ENCODE measurements around the gene CLEC20A. TPM values are rescaled to one million over a fixed set of nuclear protein-coding genes. Genes with fewer than 3 reads are reported as not detected.

CLEC20A gene
- total and polyA plus RNA-seq, 4 experiments from 2014 or later, result not detected

DNA sequence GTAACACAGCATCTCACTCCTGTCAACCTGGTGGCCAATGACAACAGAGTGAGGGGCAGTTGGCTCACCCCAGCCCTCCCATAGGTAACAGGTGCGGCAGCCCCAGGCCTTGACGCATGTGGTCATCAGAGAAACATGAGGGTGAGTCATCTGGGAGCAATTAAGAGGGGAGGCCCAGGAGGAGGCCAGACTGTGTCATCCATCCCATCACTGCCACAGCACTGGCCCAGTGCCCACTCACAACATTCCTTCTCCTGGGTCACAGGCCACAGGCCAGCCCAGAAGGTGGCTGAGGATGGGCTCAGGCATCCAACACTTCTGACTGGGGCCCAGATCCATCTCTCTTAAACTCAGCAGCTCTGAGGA lies 33.3 kb upstream of the CLEC20A start:
- no peak overlapping the region for H3K27ac Mint-ChIP-seq
- peaks cover 0 to 1% of the 10 kb centered on the region in 2 donors for H3K27me3 Mint-ChIP-seq
- CTCF ChIA-PET (ENCODE audit: partially characterized antibody), result interaction anchor here (4.3 to 4.8 kb wide), 2 partner anchors 11 to 474 kb away, joined by 44 to 55 read pairs; no protein-coding TSS in a partner anchor

DNA sequence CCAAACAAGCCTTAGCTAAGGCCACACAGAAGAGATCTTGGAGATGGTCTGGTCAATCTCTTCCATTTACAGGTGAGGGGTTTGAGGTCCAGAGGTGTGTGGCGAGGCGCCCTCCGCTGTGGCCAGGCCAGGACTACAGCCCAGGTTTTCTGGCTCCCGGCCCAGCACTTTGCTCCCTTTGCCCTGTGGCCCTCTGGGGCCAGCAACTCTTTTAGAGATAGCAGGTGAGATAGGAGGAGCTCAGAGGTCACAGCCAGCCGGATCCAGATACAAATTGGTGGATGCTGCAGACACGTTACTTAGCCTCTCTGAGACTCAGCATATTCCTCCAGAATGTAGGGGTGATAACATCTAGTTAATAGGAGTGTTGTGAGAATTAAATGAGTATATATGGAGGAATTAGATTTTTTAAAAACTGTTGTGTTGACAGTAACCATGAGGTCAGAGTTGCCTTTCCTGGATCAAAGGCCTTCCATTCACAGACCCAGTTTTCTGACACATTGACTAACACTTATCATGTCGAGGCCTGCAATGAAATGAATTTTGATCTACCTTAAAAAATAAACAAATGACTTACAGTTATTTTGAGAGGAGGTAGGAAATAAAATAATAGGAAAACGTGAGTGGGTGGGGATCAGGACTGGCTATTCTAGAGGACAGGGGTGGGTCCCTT lies 32.7 kb upstream of the CLEC20A start:
- Histone ChIP-seq H3K27me3 (ENCODE audit: insufficient read depth, low read length) (no peaks in the 10 kb centered on the region), H3K36me3 (ENCODE audit: insufficient read depth, low read length) (no peaks in the 10 kb centered on the region), H3K4me1 (ENCODE audit: insufficient read depth, low read length) (peaks cover 6% of the 10 kb centered on the region), H3K9me3 (ENCODE audit: control insufficient read depth in 1 of 2, low read length in 2 of 2) (no peaks in the 10 kb centered on the region), H3K27ac (ENCODE audit: low read depth, low read length) (no peak overlapping the region), H3K4me3 (ENCODE audit: low read length in 2 of 2) (no peak overlapping the region)
- intact Hi-C loops (cut with micrococcal nuclease), result loop anchor here (10.0 kb wide), 1 partner anchor 1285 kb away; no protein-coding TSS in a partner anchor
- ChIA-PET CTCF (ENCODE audit: partially characterized antibody) (interaction anchor here (4.3 to 4.8 kb wide), 2 partner anchors 12 to 474 kb away, joined by 44 to 55 read pairs; no protein-coding TSS in a partner anchor), POLR2A (ENCODE audit: partially characterized antibody) (no interaction called here)
- Mint-ChIP-seq H3K4me1 (peaks cover 0 to 6% (median 3%) of the 10 kb centered on the region in 4 donors), H3K27me3 (peaks cover 0 to 1% of the 10 kb centered on the region in 2 donors), H3K4me3 (no peak overlapping the region), H3K36me3 (no peaks in the 10 kb centered on the region), H3K9me3 (no peaks in the 10 kb centered on the region), H3K27ac (no peak overlapping the region)
- DNase-seq, result no peak

More for the DNA sequence above, 33.3 kb upstream of the CLEC20A start:
- intact Hi-C loops (cut with micrococcal nuclease), result loop anchor here (10.0 kb wide), 1 partner anchor 1285 kb away; no protein-coding TSS in a partner anchor
- Mint-ChIP-seq H3K4me3 (no peak overlapping the region), H3K36me3 (no peaks in the 10 kb centered on the region), H3K9me3 (no peaks in the 10 kb centered on the region), H3K4me1 (peaks cover 0 to 6% (median 3%) of the 10 kb centered on the region in 4 donors)
- DNase-seq, result no peak
- H3K27me3 ChIP-seq (ENCODE audit: insufficient read depth, low read length), result no peaks in the 10 kb centered on the region
- H3K4me1 ChIP-seq (ENCODE audit: insufficient read depth, low read length), result peaks cover 6% of the 10 kb centered on the region
- H3K9me3 ChIP-seq (ENCODE audit: control insufficient read depth in 1 of 2, low read length in 2 of 2), result no peaks in the 10 kb centered on the region
- no peak overlapping the region for H3K27ac ChIP-seq (ENCODE audit: low read depth, low read length)
- no peaks in the 10 kb centered on the region for H3K36me3 ChIP-seq (ENCODE audit: insufficient read depth, low read length)
- no peak overlapping the region for H3K4me3 ChIP-seq (ENCODE audit: low read length in 2 of 2)
- POLR2A ChIA-PET (ENCODE audit: partially characterized antibody), result no interaction called here

- H3K4me1 Mint-ChIP-seq, result peaks cover 0 to 6% (median 3%) of the 10 kb centered on the region in 4 donors
- H3K4me1 ChIP-seq (ENCODE audit: insufficient read depth, low read length), result peaks cover 6% of the 10 kb centered on the region
- ChIA-PET POLR2A (ENCODE audit: partially characterized antibody) (no interaction called here), CTCF (ENCODE audit: partially characterized antibody) (interaction anchor here (1.6 kb wide), 1 partner anchor 17 kb away, joined by 4 read pairs; no protein-coding TSS in a partner anchor)
- H3K27ac Mint-ChIP-seq, result no peak overlapping the region
- no peaks in the 10 kb centered on the region for H3K27me3 ChIP-seq (ENCODE audit: insufficient read depth, low read length)
- peaks cover 0 to 1% of the 10 kb centered on the region in 2 donors for H3K27me3 Mint-ChIP-seq
- H3K36me3 Mint-ChIP-seq, result no peaks in the 10 kb centered on the region
- H3K27ac ChIP-seq (ENCODE audit: low read depth, low read length), result no peak overlapping the region
- no peak overlapping the region for H3K4me3 ChIP-seq (ENCODE audit: low read length in 2 of 2)
- no peak for DNase-seq
- no peaks in the 10 kb centered on the region for H3K9me3 ChIP-seq (ENCODE audit: control insufficient read depth in 1 of 2, low read length in 2 of 2)
- no peak overlapping the region for H3K4me3 Mint-ChIP-seq
- H3K36me3 ChIP-seq (ENCODE audit: insufficient read depth, low read length), result no peaks in the 10 kb centered on the region
- intact Hi-C loops (cut with micrococcal nuclease), result no loop called here
- no peaks in the 10 kb centered on the region for H3K9me3 Mint-ChIP-seq
Measured at GRCh38 chr1:178528953-178529335, 32.2 kb upstream of the CLEC20A start.

- CTCF ChIA-PET (ENCODE audit: partially characterized antibody), result interaction anchor here (1.4 to 1.6 kb wide), 2 partner anchors 17 to 27 kb away, joined by 4 read pairs; no protein-coding TSS in a partner anchor
- no peak overlapping the region for H3K4me3 ChIP-seq (ENCODE audit: low read length in 2 of 2)
- no peaks in the 10 kb centered on the region for H3K27me3 ChIP-seq (ENCODE audit: insufficient read depth, low read length)
- H3K27ac Mint-ChIP-seq, result no peak overlapping the region
- no peak overlapping the region for H3K4me3 Mint-ChIP-seq
- no peak for DNase-seq
- POLR2A ChIA-PET (ENCODE audit: partially characterized antibody), result no interaction called here
- peaks cover 6% of the 10 kb centered on the region for H3K4me1 ChIP-seq (ENCODE audit: insufficient read depth, low read length)
- H3K9me3 Mint-ChIP-seq, result no peaks in the 10 kb centered on the region
- peaks cover 0 to 1% of the 10 kb centered on the region in 2 donors for H3K27me3 Mint-ChIP-seq
- intact Hi-C loops (cut with micrococcal nuclease), result no loop called here
- H3K27ac ChIP-seq (ENCODE audit: low read depth, low read length), result no peak overlapping the region
- no peaks in the 10 kb centered on the region for H3K9me3 ChIP-seq (ENCODE audit: control insufficient read depth in 1 of 2, low read length in 2 of 2)
- H3K36me3 Mint-ChIP-seq, result no peaks in the 10 kb centered on the region
- peaks cover 0 to 6% (median 3%) of the 10 kb centered on the region in 4 donors for H3K4me1 Mint-ChIP-seq
- no peaks in the 10 kb centered on the region for H3K36me3 ChIP-seq (ENCODE audit: insufficient read depth, low read length)
Measured at GRCh38 chr1:178528228-178528952, 31.6 kb upstream of the CLEC20A start.

DNA sequence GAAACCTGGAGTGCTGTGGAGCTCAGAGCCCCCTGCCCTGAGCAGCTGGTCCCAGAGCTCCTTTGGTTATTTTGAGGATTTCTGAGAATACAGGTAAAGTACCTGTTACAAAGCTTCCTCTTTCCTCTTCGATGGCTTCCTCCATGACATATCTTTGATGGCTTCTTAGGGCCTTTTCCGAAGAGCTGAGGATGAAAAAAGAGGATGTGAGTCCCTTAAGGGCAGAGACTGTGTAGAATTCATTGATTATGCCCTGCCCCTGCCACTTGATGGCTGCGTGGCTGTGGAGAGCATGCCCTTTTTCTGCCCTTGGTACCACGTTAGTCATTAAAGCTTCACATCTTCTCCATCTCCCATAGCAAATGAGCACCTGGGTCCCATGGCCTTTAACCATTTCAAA lies 30.4 kb upstream of the CLEC20A start:
- Histone ChIP-seq H3K9me3 (ENCODE audit: control insufficient read depth in 1 of 2, low read length in 2 of 2) (no peaks in the 10 kb centered on the region), H3K27me3 (ENCODE audit: insufficient read depth, low read length) (no peaks in the 10 kb centered on the region), H3K4me1 (ENCODE audit: insufficient read depth, low read length) (peaks cover 2% of the 10 kb centered on the region), H3K27ac (ENCODE audit: low read depth, low read length) (no peak overlapping the region), H3K36me3 (ENCODE audit: insufficient read depth, low read length) (no peaks in the 10 kb centered on the region), H3K4me3 (ENCODE audit: low read length in 2 of 2) (no peak overlapping the region)
- Mint-ChIP-seq H3K36me3 (no peaks in the 10 kb centered on the region), H3K9me3 (peaks cover 0 to 1% (median 0%) of the 10 kb centered on the region in 8 donors), H3K4me3 (no peak overlapping the region), H3K27me3 (no peaks in the 10 kb centered on the region), H3K4me1 (peaks cover 0 to 1% (median under 1%) of the 10 kb centered on the region in 4 donors), H3K27ac (no peak overlapping the region)
- ChIA-PET CTCF (ENCODE audit: partially characterized antibody) (interaction anchor here (1.1 to 1.6 kb wide), 7 partner anchors 9 to 476 kb away, joined by 3 to 6 read pairs (median 4); no protein-coding TSS in a partner anchor), POLR2A (ENCODE audit: partially characterized antibody) (no interaction called here)
- intact Hi-C loops (cut with micrococcal nuclease), result no loop called here
- DNase-seq, result no peak

DNA sequence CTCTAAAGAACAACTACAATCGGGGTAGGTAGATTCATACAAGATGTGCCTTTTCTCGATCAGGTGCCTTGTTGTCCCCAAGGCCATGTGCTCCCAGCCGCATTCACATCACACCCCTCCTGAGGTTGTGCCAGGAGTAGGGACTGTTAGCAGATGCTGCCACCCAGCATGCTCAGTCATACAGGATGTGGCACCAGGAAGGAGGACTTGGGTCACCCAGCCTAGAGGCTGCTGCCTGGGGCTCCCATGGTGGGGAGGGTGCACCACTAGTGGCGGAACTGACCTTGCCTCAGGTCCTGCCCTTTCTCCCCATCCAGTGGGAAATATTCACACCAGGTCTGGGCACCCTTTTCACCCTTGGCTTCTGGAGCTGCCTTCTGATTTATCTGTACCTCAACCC lies 24.5 kb upstream of the CLEC20A start:
- ChIA-PET CTCF (ENCODE audit: partially characterized antibody) (no interaction called here), POLR2A (ENCODE audit: partially characterized antibody) (no interaction called here)
- Histone ChIP-seq H3K4me1 (ENCODE audit: insufficient read depth, low read length) (no peaks in the 10 kb centered on the region), H3K4me3 (ENCODE audit: low read length in 2 of 2) (no peak overlapping the region), H3K27ac (ENCODE audit: low read depth, low read length) (no peak overlapping the region), H3K36me3 (ENCODE audit: insufficient read depth, low read length) (no peaks in the 10 kb centered on the region), H3K9me3 (ENCODE audit: control insufficient read depth in 1 of 2, low read length in 2 of 2) (no peaks in the 10 kb centered on the region), H3K27me3 (ENCODE audit: insufficient read depth, low read length) (no peaks in the 10 kb centered on the region)
- H3K27me3 Mint-ChIP-seq, result no peaks in the 10 kb centered on the region
- H3K9me3 Mint-ChIP-seq, result peaks cover 0 to 1% (median 0%) of the 10 kb centered on the region in 8 donors
- no peak overlapping the region for H3K4me3 Mint-ChIP-seq
- intact Hi-C loops (cut with micrococcal nuclease), result loop anchor here (5.0 kb wide), 1 partner anchor 51 kb away; no protein-coding TSS in a partner anchor
- H3K4me1 Mint-ChIP-seq, result no peaks in the 10 kb centered on the region
- H3K27ac Mint-ChIP-seq, result no peak overlapping the region
- DNase-seq, result no peak
- no peaks in the 10 kb centered on the region for H3K36me3 Mint-ChIP-seq

DNA sequence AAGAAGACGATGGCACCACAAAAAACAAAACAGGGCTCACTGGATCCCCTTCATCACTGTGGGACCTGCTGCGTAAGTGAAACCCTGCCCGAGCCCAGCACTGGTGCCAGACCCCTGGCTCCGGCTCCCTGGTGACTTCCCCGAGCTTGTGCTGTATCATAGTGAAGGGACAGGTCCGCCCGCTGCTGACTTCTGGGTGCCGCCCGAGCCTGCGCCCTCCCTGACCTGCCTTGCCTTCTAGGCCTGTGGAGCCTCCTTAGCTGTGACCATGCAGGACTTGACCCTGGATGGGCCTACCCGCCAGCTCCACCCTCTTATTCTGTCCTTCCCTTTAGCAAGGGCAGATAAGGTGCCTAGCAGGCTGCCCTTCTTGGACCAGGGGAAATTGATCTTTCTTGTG lies 24.0 kb upstream of the CLEC20A start:
- Mint-ChIP-seq H3K36me3 (no peaks in the 10 kb centered on the region), H3K27me3 (no peaks in the 10 kb centered on the region), H3K9me3 (peaks cover 0 to 1% (median 0%) of the 10 kb centered on the region in 8 donors), H3K4me3 (no peak overlapping the region), H3K27ac (no peak overlapping the region), H3K4me1 (no peaks in the 10 kb centered on the region)
- DNase-seq, result no peak
- Histone ChIP-seq H3K27ac (ENCODE audit: low read depth, low read length) (no peak overlapping the region), H3K9me3 (ENCODE audit: control insufficient read depth in 1 of 2, low read length in 2 of 2) (no peaks in the 10 kb centered on the region), H3K4me3 (ENCODE audit: low read length in 2 of 2) (no peak overlapping the region), H3K36me3 (ENCODE audit: insufficient read depth, low read length) (no peaks in the 10 kb centered on the region), H3K27me3 (ENCODE audit: insufficient read depth, low read length) (no peaks in the 10 kb centered on the region), H3K4me1 (ENCODE audit: insufficient read depth, low read length) (no peaks in the 10 kb centered on the region)
- ChIA-PET POLR2A (ENCODE audit: partially characterized antibody) (no interaction called here), CTCF (ENCODE audit: partially characterized antibody) (no interaction called here)
- intact Hi-C loops (cut with micrococcal nuclease), result loop anchor here (5.0 kb wide), 1 partner anchor 51 kb away; no protein-coding TSS in a partner anchor

Measured in CD4-positive, alpha-beta memory T cell (primary cell).